Lower leg skin (tissue), 3 donors: ENCODE measurements around the gene CTXN2.

Experiments used
- CTCF ChIP-seq, 3 donors: fragments of 450-650 bp; IDR thresholded peaks; one replicate each; pipeline ENCODE4 v1.5.1; 2016; ENCODE audit warnings: antibody characterized with exemption in 3 of 3, mild to moderate bottlenecking in 3 of 3, moderate library complexity in 2 of 3
- POLR2A ChIP-seq, 2 donors: fragments of 450-650 bp; IDR thresholded peaks; one replicate each; pipeline ENCODE4 v1.6.1; 2016 to 2017; ENCODE audit warnings: antibody characterized with exemption in 2 of 2, mild to moderate bottlenecking in 1 of 2, moderate library complexity in 1 of 2

- no peak for TF ChIP-seq CTCF (IDR thresholded peaks at IDR 0.05)
- no peak for TF ChIP-seq POLR2A (IDR thresholded peaks at IDR 0.05)
Measured at GRCh38 chr15:48191574-48192225, at the start of gene CTXN2.
